NCI-H510A (cell line): ENCODE measurements around the gene BICDL1.
"Not testable (repeated sequence)": the region's sequence is repeated elsewhere in the genome, so short reads cannot be mapped to it uniquely, and the experiment has no call there.

Experiments used
- DNase-seq: peaks from one replicate; lab custom pipeline; 2025; lab: John Stamatoyannopoulos, UW

Gene BICDL1

GRCh38 chr12:120006258-120006975, 17.4 kb downstream of the BICDL1 start:
- DNase-seq = no peak

GRCh38 chr12:120007272-120007671, 18.2 kb downstream of the BICDL1 start:
- DNase-seq = no peak

- DNase-seq = no peak
Observed at GRCh38 chr12:120010661-120011230, 21.7 kb downstream of the BICDL1 start.

GRCh38 chr12:120012067-120012621, 23.1 kb downstream of the BICDL1 start:
- no peak for DNase-seq

GRCh38 chr12:120013659-120014380, 24.8 kb downstream of the BICDL1 start:
- DNase-seq = no peak

GRCh38 chr12:120014381-120014735, 25.3 kb downstream of the BICDL1 start:
- DNase-seq = not testable (repeated sequence)

GRCh38 chr12:120015313-120015712, 26.3 kb downstream of the BICDL1 start:
- DNase-seq = no peak

GRCh38 chr12:120016199-120016598, 27.2 kb downstream of the BICDL1 start:
- not testable (repeated sequence) for DNase-seq

- no peak for DNase-seq
Observed at GRCh38 chr12:120019197-120019596, 30.2 kb downstream of the BICDL1 start.

- no peak for DNase-seq
Observed at GRCh38 chr12:120019938-120020337, 30.9 kb downstream of the BICDL1 start.

GRCh38 chr12:120024193-120024592, 35.2 kb downstream of the BICDL1 start:
- DNase-seq = no peak

GRCh38 chr12:120025640-120026039, 36.6 kb downstream of the BICDL1 start:
- no peak for DNase-seq

- no peak for DNase-seq
Observed at GRCh38 chr12:120032242-120032641, 43.2 kb downstream of the BICDL1 start.

- DNase-seq = no peak
Observed at GRCh38 chr12:120037851-120038250, 48.8 kb downstream of the BICDL1 start.

- no peak for DNase-seq
Observed at GRCh38 chr12:120039711-120040110, 50.7 kb downstream of the BICDL1 start.

GRCh38 chr12:120041386-120042231, 52.6 kb downstream of the BICDL1 start:
- no peak for DNase-seq

- DNase-seq = not testable (repeated sequence)
Observed at GRCh38 chr12:120045367-120045766, 56.3 kb downstream of the BICDL1 start.

GRCh38 chr12:120047072-120047471, 58.0 kb downstream of the BICDL1 start:
- DNase-seq = no peak

- no peak for DNase-seq
Observed at GRCh38 chr12:120048263-120048662, 59.2 kb downstream of the BICDL1 start.

- no peak for DNase-seq
Observed at GRCh38 chr12:120049426-120049825, 60.4 kb downstream of the BICDL1 start.

- DNase-seq = no peak
Observed at GRCh38 chr12:120051535-120051934, 62.5 kb downstream of the BICDL1 start.

- DNase-seq = no peak
Observed at GRCh38 chr12:120054293-120054692, 65.3 kb downstream of the BICDL1 start.
